ENCODE data around the gene IQSEC1.

The IQSEC1 gene

GRCh38 chr3:13066834-13067233 is 6.4 kb downstream of the IQSEC1 start:
- DNase-seq: no peak

DNA sequence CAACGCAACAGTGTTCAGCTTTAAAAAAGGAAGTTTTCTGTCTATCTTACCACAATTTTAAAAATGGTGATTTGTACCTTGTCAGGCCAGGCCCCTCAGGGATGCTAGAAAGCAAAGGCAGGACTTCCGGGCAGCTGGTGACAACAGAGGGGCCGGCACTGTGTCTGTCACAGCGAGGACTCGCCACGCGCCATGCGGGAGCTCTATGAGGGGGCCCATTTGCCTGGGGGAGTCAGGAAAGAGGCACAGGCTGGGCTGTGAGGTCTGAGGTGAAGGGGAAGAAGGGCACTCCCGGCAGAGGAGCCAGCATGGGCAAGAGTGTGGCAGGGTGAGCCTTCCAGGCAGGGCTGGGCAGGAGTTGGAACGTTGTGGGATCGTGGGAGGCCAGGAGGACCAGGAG is 7.0 kb downstream of the IQSEC1 start:
- no peak for DNase-seq

DNA sequence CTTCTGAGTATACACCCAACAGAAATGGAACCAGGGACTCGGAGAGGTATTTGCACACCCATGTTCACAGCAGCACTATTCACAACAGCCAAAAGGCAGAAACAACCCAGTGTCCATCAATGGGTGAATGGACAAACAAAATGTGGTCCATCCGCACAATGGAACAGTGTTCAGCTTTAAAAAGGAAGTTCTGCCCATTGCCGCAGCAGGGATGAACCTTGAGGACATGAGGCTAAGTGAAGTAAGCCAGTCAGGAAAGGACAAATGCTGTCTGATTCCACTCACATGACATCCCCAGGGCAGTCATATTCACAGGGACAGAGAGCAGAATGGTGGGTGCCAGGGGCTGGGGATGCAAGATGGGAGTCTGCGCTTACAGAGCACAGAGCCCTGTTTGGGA is 7.5 kb downstream of the IQSEC1 start:
- no peak for DNase-seq

DNA sequence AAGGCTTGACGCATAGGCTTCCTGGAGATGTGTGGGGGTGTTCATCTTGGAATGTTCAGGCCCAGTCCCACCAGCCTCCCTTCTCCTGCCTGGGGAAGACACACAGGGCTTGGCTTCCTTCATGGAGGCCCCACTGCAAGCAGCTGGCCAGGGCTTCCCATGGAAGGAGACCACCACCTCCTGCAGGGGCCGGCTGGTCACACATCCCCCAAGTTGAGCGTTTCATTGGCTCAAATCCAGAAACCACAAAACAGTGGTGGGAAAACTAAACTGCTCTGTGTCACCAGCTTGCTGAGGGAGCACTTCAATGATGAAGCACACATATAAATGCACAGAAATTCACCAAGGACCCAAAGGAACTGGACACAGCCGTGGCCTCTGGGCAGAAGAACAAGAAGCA is 8.3 kb downstream of the IQSEC1 start:
- no peak for DNase-seq

- DNase-seq: no peak
Observed at GRCh38 chr3:13064159-13064868, 8.9 kb downstream of the IQSEC1 start.

DNA sequence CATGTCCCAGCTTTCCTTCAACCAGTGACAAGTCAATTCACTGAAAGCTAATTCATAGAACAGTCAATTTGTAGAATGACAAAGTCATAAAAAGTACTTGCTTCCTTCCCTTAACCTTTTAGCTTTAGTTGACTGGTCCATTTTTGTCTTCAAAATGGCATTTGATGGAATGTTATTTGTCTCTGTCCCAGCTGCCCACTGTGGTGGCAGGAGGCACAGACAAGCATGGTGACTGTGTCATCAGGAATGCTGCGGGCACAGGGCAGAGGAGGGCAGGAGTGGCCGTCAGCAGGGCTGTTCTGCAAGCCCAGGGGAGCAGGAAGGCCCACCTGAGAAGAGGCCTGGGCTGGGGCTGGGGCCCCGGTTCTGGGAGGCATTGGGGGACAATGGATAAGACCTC is 10.0 kb downstream of the IQSEC1 start:
- no peak for DNase-seq

GRCh38 chr3:13062647-13063046 is 10.6 kb downstream of the IQSEC1 start:
- DNase-seq: no peak

DNA sequence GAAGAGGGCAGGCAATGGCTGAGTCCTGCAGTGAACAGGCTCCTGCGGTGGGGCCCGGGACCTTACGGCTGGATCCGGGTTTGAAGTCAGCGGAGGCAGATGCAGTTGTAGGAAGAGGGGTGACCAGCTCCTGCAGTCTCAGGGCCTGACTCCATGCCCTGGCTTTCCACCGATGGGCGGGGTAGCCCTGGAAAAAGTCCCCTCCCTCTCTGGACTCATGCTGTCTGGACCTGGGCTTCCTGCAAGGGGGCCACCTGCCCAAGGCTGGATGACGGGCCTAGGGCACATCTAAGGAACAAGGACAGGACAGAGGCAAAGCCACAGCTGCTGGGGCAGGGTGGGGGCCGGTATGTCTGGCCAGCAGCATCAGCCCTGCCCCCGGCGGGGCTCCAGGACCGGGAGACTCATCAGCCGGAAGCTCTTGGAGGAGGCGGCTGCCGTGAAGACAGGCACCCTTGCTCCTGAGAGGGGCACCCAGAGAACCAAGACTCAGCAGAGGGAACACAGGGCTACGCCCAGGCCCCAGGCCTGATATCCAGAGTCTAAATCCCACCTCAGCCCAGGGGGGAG is 12.8 kb downstream of the IQSEC1 start:
- no peak for DNase-seq

DNA sequence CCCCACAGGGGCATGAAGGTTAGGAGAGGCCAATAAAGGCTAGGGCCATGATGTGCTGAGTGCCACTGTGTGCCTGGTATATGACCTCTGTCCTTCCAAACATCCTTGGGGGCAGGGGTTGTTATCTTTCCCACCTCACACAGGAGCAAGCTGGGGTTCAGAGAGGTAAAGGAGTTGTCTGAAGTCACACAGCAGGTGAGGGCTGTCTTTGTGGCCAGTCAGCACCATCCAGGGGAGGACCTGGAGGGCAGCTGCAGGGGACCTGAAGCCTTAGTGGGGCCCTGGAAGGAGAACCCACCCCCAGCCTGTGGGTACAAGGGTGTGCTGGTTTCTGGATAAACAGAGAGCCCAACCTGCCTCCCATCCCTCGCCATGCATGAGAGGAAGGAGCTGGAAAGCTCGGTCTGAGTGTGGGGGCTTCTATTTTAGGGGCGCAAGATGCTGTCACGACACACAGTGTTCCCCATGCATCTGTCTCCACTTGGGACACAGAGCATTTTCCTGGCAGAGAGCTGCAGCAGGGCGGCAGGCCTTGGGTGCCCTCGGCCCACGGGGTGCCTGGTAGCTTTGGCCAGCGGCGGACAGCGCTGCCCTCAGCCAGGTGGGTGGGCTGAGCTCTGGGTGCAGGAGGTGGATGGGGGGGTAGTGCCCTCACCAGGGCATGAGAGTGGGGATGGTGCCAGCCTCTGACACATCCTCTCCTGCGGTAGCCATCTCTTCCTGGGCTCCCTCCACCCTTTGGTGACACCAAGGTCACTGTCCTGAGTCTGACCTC is 14.7 kb downstream of the IQSEC1 start:
- no peak for DNase-seq

DNA sequence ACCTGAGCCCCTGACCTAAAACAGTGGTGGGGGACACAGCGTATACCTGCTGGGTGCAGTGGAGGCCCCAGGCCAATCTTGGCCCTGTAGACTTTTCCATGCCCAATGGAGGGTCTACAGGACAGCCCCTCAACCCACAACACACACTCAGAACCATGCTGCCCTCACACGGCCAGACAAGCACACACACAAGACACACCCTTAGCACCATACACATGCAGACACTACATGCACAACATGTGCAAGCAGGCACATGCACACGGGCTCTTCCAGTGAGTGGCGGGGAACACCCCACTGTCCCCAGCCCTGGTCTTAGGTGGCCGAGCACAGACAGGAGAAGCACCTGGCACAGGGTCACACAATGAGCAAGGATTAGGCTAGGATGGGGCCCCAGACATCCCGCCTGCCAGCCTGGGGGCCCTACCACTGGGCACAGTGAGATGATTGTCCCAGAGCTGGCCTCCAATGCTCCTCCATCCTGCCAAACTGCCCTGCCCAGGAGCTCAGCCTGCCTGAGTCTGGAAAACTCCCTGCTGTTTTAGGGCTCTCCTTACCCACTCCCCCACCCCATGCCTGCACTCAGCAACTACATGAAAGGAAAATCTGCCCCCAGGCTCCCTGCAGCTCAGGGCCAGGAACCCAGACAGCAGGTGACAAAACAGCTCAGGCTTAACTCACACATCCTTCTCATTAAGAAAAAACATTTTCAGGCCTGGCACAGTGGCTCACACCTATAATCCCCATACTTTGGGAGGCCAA is 15.8 kb downstream of the IQSEC1 start:
- no peak for DNase-seq

- DNase-seq: no peak
Observed at GRCh38 chr3:13055634-13056033, 17.6 kb downstream of the IQSEC1 start.

- no peak for DNase-seq
Observed at GRCh38 chr3:13054341-13055285, 18.6 kb downstream of the IQSEC1 start.

- DNase-seq: no peak
Observed at GRCh38 chr3:13053893-13054292, 19.3 kb downstream of the IQSEC1 start.

DNA sequence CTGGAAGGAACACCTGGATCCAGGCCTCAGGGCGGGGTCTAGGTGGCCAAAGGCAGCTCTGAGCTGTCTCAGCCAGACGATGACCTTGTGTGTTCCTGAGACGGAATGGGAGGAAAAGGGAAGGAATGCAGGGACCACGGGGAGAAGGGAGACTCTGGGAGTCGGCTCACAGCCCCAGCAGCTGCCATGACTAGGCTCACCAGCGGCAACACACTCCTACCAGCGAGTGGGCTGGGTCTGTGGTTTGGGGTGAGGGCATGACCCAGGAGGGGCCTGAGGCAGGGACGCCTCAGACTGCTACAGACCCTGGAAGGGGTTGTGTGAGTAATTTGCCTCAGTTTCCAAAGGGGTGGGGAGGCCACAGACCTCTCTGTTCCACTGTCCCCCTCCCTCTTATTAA is 19.8 kb downstream of the IQSEC1 start:
- DNase-seq: no peak

DNA sequence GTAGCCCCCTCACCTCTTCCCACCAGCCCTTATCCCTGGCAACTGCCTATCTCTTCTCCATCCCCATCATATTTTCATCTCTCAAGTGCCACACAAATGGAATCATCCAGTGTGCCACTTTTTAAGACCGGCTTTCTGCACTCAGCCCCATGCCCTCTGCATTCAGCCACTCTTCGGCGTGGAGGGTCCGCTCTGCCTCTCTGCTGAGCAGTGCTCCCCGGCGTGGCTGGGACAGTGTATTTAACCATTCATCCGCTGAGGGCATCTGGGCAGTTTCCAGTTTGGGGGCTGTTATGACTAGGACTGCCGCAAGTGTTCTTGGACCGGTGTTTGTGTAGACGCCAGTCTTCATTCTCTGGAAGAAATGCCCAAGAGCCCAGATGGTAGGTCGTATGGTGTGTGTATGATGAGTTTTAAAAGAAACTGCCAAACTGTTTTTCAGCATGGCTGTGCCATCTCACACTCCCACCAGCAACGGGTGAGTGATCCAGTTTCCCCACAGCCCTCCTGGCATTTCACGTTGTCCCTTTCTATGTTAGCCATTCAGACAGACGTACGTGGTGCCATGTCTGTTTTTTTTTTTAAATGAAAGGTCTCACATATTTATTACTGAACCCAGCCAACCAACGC is 20.9 kb downstream of the IQSEC1 start:
- DNase-seq: no peak

DNA sequence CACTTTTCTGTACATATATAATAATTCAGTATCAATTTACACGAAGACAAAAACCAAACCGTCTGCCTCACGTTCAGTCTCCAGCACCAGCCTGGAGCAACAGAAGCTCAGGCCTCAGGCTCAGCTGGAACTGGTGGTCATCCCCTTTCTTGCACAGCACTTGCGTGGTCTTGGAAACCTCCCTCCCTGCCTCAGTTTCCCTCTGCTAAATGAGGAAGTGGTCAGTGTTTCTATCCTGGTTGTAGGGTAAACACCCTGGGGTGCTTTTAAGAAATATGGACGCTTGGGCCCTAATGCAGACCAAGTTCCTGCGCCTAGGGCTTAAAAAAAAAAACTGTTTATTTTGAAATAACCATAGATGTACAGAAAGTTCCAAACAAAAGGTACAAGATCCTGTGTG is 21.6 kb downstream of the IQSEC1 start:
- no peak for DNase-seq

- DNase-seq: no peak
Observed at GRCh38 chr3:13051066-13051465, 22.2 kb downstream of the IQSEC1 start.

DNA sequence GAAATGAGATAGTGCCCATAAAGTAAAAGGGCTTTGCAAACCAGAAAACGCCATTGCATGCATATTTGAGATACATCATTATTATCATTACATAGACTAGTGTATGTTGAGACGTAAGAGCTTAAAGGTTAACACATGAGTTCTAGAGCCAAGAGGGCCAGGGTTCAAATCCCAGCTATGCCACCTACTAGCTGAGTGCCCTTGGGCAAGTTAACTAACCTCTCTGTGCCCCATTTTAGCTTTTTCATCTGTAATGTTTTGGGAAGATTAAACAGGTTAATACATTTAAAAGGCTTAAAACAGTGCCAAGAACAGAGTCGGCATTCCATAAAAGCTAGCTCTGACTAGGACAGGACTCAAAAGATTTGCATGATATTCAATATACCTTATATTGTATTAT is 22.8 kb downstream of the IQSEC1 start:
- no peak for DNase-seq

- no peak for DNase-seq
Observed at GRCh38 chr3:13049400-13049799, 23.8 kb downstream of the IQSEC1 start.

DNA sequence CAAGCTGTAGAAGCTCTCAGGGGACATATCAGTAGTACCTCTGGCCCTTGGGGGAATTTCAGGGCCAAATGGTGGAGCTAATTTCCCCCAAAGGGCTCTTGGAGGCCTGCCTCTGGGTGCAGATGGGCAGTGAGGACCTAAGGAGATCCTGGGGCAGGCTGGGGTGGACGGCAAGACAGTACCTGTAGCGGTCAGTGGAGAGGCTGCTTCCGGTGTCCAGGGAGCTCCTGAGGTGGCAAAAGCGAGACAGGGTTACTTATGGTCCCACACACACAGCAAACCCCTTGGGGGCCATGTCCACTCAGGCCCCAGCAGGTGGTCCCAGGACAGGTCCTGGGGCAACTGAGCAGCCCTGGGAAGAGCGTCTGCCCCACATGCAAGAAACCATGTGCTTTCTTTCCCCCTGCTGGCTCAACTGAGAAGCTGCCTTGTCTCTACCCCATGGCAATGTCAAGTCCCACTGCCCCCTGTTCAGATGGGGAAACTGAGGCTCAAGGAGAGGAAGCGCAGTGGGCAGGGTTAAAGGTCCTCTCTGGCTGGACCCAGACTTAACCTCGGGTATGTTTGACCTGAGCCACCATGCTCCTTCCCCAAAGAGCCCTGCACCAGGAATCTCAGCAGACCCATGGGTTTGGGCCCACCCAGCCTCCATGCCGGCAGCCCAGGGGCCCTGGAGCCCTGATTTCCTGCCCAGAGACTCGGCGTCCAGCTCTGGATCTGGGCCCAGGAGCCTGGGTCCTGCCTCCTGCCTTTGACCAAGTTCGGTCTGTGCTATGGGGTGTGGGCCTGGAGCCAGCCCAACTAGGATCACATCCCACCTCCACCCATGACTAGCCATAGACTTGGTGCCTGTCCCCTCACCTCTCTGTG is 25.7 kb downstream of the IQSEC1 start:
- no peak for DNase-seq

Data from activated effector memory CD4-positive, alpha-beta T cell treated with Interleukin-2 at 50 U/mL for 16 hours (primary cell).